IMR-90 (cell line): Measurements from ENCODE around the gene KDSR. TPM values are rescaled to one million over a fixed set of nuclear protein-coding genes. Genes with fewer than 3 reads are reported as not detected.

Source experiments
- polyA plus RNA-seq, 3 experiments: library from polyadenylated mRNA; depleted of rRNA; stranded (reverse); fragments of >200 nt; gene quantifications; 2 replicates each; pipeline ENCODE4 v1.2.3, GENCODE V29; 2012; ENCODE audit warnings: low replicate concordance in 1 of 3
- total RNA-seq: library from RNA; depleted of rRNA; stranded (reverse); fragments of >200 nt; gene quantifications from 2 replicates; pipeline ENCODE4 v1.2.3, GENCODE V29; 2012; rRNA removed

KDSR gene
- total and polyA plus RNA-seq, 2 of the 4 experiments (the other 2 are of a cell fraction), result 21.5 to 21.9 TPM

Other genes starting within 250 kb of the KDSR start
- gene BCL2, start 47.4 kb downstream of the KDSR start, total RNA-seq, result 0.54 and 0.56 TPM in 2 replicates
- gene BCL2, start 47.4 kb downstream of the KDSR start, polyA plus RNA-seq (2012; rRNA removed), result 0.24 and 0.33 TPM in 2 replicates
- gene VPS4B, start 55.3 kb upstream of the KDSR start, total RNA-seq, result 31.5 and 41.1 TPM in 2 replicates
- gene VPS4B, start 55.3 kb upstream of the KDSR start, polyA plus RNA-seq (2012; rRNA removed), result 14.3 and 16.2 TPM in 2 replicates
- not detected in 2 replicates for gene SERPINB5, start 109.8 kb upstream of the KDSR start, total RNA-seq
- not detected in 2 replicates for gene SERPINB5, start 109.8 kb upstream of the KDSR start, polyA plus RNA-seq (2012; rRNA removed)
- not detected in 2 replicates for gene SERPINB12, start 175.2 kb upstream of the KDSR start, total RNA-seq
- gene SERPINB12, start 175.2 kb upstream of the KDSR start, polyA plus RNA-seq (2012; rRNA removed), result not detected in 2 replicates
- not detected in 2 replicates for gene SERPINB13, start 220.1 kb upstream of the KDSR start, total RNA-seq
- not detected in 2 replicates for gene SERPINB13, start 220.1 kb upstream of the KDSR start, polyA plus RNA-seq (2012; rRNA removed)